GM12875 (cell line): ENCODE data around the gene BOLA1.

Experiments
- H3K4me3 ChIP-seq: one replicate; pipeline ENCODE4 v1.5.1; 2011; ENCODE audit warnings: low read depth, low read length, control low read depth
- TF ChIP-seq, protein P1 (sequence below): IDR thresholded peaks from 2 replicates; pipeline ENCODE4 v1.5.1; 2011; ENCODE audit warnings: low read depth, mild to moderate bottlenecking, control low read depth, inconsistent platforms, low read length, moderate library complexity, borderline replicate concordance; ENCODE audit not compliant: insufficient read depth

BOLA1 gene

DNA sequence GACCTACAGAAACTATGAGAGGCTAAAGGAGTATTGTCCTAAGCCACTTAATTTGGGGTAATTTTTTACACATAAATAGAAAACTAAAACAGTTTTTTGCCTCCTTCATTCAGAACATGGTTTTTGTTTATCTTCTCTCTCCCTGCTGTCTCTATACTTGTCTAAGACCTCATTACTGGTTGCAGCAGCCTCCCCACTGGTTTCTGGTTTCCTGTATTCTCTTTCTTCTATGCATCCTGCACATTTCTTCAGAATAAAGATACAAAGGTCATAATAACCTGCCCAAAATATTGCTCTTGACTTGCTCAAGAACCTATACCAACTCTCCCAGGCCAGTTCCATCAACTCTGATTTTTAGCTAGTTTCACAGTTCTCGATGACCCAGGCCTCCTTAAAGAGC lies 19.8 kb upstream of the BOLA1 start:
- TF ChIP-seq, protein P1, sequence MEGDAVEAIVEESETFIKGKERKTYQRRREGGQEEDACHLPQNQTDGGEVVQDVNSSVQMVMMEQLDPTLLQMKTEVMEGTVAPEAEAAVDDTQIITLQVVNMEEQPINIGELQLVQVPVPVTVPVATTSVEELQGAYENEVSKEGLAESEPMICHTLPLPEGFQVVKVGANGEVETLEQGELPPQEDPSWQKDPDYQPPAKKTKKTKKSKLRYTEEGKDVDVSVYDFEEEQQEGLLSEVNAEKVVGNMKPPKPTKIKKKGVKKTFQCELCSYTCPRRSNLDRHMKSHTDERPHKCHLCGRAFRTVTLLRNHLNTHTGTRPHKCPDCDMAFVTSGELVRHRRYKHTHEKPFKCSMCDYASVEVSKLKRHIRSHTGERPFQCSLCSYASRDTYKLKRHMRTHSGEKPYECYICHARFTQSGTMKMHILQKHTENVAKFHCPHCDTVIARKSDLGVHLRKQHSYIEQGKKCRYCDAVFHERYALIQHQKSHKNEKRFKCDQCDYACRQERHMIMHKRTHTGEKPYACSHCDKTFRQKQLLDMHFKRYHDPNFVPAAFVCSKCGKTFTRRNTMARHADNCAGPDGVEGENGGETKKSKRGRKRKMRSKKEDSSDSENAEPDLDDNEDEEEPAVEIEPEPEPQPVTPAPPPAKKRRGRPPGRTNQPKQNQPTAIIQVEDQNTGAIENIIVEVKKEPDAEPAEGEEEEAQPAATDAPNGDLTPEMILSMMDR: no peak
- no peak overlapping the region for H3K4me3 ChIP-seq

DNA sequence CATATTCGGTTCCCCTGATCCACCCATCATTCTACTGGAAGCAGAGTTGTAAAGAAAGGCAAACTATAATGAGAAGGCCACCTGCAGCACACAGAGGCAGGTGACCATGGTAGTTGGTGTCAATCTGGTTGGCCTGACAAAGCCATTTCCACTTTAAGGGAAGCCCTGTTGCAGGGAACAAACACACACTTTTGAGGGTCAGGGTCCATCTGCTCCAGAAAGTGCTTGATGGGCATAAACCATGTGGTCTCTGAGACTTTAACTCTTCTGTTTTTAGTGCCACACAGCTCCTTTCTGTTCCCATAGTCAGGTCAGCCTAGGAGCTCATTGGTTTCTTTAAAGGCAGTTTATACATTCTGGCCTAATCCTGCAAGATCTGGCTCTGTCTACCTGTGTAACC lies 17.5 kb upstream of the BOLA1 start:
- TF ChIP-seq, protein P1: no peak
- no peak overlapping the region for H3K4me3 ChIP-seq

DNA sequence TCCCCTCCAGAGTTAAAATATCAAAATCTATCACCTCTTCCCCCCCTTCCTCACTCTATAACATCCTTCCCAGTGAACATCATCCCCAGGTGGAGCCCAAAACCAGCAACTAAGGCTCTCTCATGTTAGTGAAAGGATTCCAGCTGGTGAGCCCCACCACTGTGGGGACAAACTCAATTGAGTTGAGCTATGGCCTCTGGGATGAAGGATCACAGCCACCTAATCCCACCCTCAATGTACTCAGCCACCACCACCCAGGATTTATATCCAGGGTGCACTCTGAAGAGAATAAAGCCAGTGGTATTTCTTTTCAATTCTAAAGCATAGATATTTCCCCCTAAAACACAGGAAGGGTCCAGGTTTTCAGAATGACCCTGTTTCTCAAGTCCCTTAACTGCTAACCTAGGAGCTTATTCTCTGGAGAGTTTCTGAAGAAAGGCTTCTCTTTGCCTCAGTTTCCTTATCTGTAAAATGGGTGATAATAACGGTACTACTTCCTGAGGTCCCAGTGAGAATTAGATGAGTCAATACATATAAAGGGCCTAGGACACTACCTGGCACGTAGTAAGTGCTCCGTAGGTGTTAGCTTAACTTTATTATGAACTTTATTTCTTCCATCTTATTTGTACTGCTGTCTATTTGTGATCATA lies 15.6 kb upstream of the BOLA1 start:
- TF ChIP-seq, protein P1: no peak
- no peak overlapping the region for H3K4me3 ChIP-seq

DNA sequence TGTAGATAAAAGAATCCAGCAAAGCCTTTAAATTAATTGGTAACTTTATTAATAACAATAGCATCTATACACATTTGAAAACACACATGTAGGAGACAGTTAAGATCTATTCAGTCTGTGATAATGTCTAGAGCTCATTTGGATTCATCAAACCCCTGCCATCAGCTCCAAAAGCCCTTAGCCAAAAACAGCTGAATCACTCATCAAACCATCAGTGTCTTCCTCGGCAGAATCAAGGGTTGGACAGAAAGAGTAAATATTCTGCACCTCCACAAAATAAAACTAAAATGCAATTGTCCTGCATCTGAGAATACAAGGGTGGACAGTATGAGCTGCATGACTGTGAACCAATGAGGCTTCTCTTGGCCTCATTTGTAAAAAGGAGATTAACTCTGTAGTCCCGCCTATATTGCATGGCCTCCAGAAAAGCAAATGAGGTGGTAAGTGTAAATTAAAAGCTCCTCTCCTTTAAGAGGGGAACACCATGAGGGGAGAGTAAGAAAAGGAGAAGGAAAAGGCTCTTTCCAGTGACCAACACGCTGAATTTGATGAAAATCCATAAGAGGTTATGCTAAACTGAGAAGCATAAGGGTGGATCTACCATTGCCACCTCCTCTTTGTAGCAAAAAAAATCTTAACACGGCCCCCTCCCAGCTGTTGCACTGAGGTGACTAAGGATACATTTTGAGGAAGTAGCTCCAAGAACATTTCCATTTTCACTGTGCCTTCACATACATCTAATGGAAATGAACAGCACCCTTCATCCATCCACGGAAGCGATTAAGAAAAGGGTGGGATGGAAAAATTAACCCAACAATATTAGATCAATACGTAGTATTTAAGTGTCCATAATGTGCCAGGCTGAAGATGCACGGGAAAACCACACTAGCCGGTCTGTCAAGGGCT lies 14.7 kb upstream of the BOLA1 start:
- TF ChIP-seq, protein P1: no peak
- H3K4me3 ChIP-seq: peak overlapping the region; percentile 53

DNA sequence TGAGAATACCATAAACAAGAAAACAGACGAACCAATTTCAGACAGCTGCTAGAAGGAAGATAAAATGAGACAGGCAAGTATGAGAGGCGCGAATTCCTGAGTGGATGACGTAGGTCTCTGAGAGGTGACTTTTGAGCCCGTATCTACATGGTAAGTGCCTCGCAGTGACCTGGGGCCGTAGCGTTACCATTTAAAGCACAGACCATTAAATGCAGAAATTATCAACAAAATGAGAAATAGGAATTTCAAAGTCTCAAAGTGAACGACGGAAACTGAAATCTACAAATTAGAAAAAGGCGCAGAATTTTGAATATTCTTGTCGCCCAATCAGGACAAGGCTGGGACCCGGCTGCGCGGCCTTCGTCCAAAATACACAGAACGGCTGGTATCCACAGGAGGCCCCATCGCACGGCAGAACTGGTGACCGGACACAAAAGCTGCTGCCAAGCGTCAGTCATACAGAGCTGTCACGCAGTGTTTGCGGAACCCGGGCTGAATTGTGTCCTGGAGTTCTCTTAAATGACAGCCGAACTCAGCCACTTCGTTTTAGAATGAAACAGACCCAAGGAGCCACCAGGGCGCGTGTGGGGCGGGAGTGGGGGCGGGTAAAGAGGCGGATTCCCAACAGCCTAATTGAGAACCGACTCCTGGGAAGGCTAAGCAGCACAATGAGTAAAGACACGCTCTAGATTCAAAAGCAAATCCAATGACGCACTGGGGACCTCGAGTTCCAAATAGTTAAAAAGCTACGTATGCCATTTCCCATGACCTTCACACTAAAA lies 13.8 kb upstream of the BOLA1 start:
- TF ChIP-seq, protein P1: no peak

DNA sequence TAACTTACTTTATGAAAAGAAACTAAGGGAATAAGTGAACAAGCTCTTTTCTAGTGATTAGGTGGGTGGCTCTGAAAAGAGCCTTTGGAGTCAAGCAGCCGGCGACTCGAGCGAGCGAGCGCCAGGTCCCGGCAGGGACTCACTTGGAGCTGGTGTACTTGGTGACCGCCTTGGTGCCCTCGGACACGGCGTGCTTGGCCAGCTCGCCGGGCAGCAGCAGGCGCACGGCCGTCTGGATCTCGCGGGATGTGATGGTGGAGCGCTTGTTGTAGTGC lies 13.3 kb upstream of the BOLA1 start:
- H3K4me3 ChIP-seq: peak overlapping the region; percentile 53

More for the DNA sequence above, 13.8 kb upstream of the BOLA1 start:
- H3K4me3 ChIP-seq: peak overlapping the region; percentile 53

DNA sequence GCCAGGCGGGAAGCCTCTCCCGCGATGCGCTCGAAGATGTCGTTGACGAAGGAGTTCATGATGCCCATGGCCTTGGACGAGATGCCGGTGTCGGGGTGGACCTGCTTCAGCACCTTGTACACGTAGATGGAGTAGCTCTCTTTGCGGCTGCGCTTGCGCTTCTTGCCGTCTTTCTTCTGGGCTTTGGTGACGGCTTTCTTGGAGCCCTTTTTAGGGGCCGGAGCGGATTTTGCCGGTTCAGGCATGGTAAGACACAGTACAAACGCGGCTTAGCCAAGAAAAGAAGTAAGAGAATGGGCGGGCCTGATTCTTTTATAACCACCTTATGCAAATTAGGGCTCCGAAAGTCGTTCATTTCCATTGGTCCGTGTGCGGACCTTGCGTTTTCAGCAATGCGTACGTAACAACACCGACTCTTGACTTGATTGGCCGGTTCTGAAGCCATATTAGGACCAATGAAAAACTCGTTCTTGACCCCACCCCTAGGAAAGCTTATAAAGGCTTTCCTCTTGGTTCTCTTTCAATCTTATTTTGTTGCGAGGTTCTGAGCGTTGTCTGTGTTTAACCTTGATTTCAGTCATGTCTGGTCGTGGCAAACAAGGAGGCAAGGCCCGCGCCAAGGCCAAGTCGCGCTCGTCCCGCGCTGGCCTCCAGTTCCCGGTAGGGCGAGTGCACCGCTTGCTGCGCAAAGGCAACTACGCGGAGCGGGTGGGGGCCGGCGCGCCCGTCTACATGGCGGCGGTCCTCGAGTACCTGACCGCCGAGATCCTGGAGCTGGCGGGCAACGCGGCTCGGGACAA lies 12.8 kb upstream of the BOLA1 start:
- TF ChIP-seq, protein P1: no peak
- peak overlapping the region; percentile 75 for H3K4me3 ChIP-seq

DNA sequence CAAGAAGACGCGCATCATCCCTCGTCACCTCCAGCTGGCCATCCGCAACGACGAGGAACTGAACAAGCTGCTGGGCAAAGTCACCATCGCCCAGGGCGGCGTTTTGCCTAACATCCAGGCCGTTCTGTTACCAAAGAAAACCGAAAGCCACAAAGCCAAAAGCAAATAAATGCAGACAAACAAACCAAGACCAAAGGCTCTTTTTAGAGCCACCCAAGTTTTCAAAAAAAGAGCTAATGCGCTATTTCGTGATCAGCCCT lies 12.2 kb upstream of the BOLA1 start:
- peak overlapping the region; percentile 75 for H3K4me3 ChIP-seq
